Astrocyte (in vitro differentiated cells and primary cell): Measurements from ENCODE around the gene MYRIP.

Source experiments
- CTCF ChIP-seq: IDR thresholded peaks from 2 replicates; pipeline ENCODE4 v1.5.1; 2011; ENCODE audit warnings: low read depth, mild to moderate bottlenecking, inconsistent platforms, low read length, moderate library complexity; ENCODE audit not compliant: insufficient read depth
- EZH2 ChIP-seq: IDR thresholded peaks from 2 replicates; pipeline ENCODE4 v1.6.1; 2012; ENCODE audit warnings: mild to moderate bottlenecking, low read length, inconsistent platforms; ENCODE audit not compliant: insufficient read depth

GRCh38 chr3:39839484-39839883, 30.1 kb downstream of the MYRIP start:
- no peak for TF ChIP-seq CTCF
- no peak for TF ChIP-seq EZH2
